Suprapubic skin (tissue), 4 donors: Measurements from ENCODE around the gene CIITA. TPM values are rescaled to one million over a fixed set of nuclear protein-coding genes. Genes with fewer than 3 reads are reported as not detected.

Experiments used
- DNase-seq, 2 donors: peaks; one replicate each; pipeline ENCODE4 v3.0.0-alpha.2; 2019; ENCODE audit warnings: low spot score in 2 of 2
- H3K27ac ChIP-seq: fragments of 200-600 bp; sonication (generic); one replicate; pipeline ENCODE4 v1.5.1; 2019
- H3K27me3 ChIP-seq: fragments of 200-600 bp; sonication (generic); one replicate; pipeline ENCODE4 v1.5.1; 2019
- H3K36me3 ChIP-seq: fragments of 200-600 bp; sonication (generic); one replicate; pipeline ENCODE4 v1.5.1; 2019
- H3K4me1 ChIP-seq: fragments of 200-600 bp; sonication (generic); one replicate; pipeline ENCODE4 v1.5.1; 2019
- H3K4me3 ChIP-seq: fragments of 200-600 bp; sonication (generic); one replicate; pipeline ENCODE4 v1.5.1; 2019; ENCODE audit warnings: mild to moderate bottlenecking
- H3K9me3 ChIP-seq: fragments of 200-600 bp; sonication (generic); one replicate; pipeline ENCODE4 v1.5.1; 2019
- CTCF ChIP-seq, 2 donors: fragments of 200-600 bp in 1 of 2; fragments of 450-650 bp in 1 of 2; sonication (generic) in 1 of 2; IDR thresholded peaks; one replicate each; pipeline ENCODE4 v1.5.1; 2016 to 2019; ENCODE audit warnings: antibody characterized with exemption in 2 of 2, mild to moderate bottlenecking in 1 of 2, moderate library complexity in 1 of 2
- EP300 ChIP-seq: sonication (generic); formaldehyde crosslinking; IDR thresholded peaks from one replicate; pipeline ENCODE4 v1.6.1; 2017; ENCODE audit warnings: antibody characterized with exemption
- POLR2A ChIP-seq, 2 donors: fragments of 450-650 bp; IDR thresholded peaks; one replicate each; pipeline ENCODE4 v1.6.1; 2017; ENCODE audit warnings: antibody characterized with exemption in 2 of 2, mild to moderate bottlenecking in 2 of 2, moderate library complexity in 2 of 2
- POLR2AphosphoS5 ChIP-seq, 3 donors: sonication (generic); formaldehyde crosslinking; IDR thresholded peaks; one replicate each; pipeline ENCODE4 v1.6.1; 2017; ENCODE audit warnings: antibody characterized with exemption in 3 of 3
- WGBS: methylation state at CpG from one replicate; pipeline ENCODE4 v1.1.5; 2018; 5-methylcytosine and 5-hydroxymethylcytosine counted together
- total RNA-seq, 4 donors: library from RNA; depleted of rRNA; stranded (reverse); fragments of >200 nt; gene quantifications; one replicate each; pipeline ENCODE4 v1.1.0, GENCODE V29; 2016

Gene CIITA
- total RNA-seq, 4 donors from 2014 or later, result 9.7 to 35.2 (median 18.5) TPM

GRCh38 chr16:10950393-10950792 lies 73.4 kb downstream of the CIITA start:
- Histone ChIP-seq H3K36me3 (no peaks in the 10 kb centered on the region), H3K27me3 (no peaks in the 10 kb centered on the region), H3K4me3 (no peak overlapping the region), H3K4me1 (peaks cover 46% of the 10 kb centered on the region), H3K27ac (no peak overlapping the region), H3K9me3 (no peaks in the 10 kb centered on the region)
- DNase-seq, result no peak
- TF ChIP-seq POLR2AphosphoS5 (IDR thresholded peaks at IDR 0.05) (no peak), EP300 (no peak), CTCF (IDR thresholded peaks at IDR 0.05) (no peak), POLR2A (IDR thresholded peaks at IDR 0.05) (no peak)
- 44% methylated on average over 5 of the region's 5 CpGs for WGBS

- H3K27me3 ChIP-seq, result no peaks in the 10 kb centered on the region
- no peaks in the 10 kb centered on the region for H3K36me3 ChIP-seq
- H3K9me3 ChIP-seq, result no peaks in the 10 kb centered on the region
- H3K4me3 ChIP-seq, result no peak overlapping the region
- 61% methylated on average over 4 of the region's 4 CpGs for WGBS
- no peak for TF ChIP-seq EP300
- no peak for TF ChIP-seq POLR2A (IDR thresholded peaks at IDR 0.05)
- no peak for TF ChIP-seq POLR2AphosphoS5 (IDR thresholded peaks at IDR 0.05)
- TF ChIP-seq CTCF (IDR thresholded peaks at IDR 0.05), result no peak
- H3K27ac ChIP-seq, result no peak overlapping the region
- DNase-seq, result no peak
- peaks cover 40% of the 10 kb centered on the region for H3K4me1 ChIP-seq
Measured at GRCh38 chr16:10951026-10951425, 74.0 kb downstream of the CIITA start.

GRCh38 chr16:10954903-10955302 lies 77.9 kb downstream of the CIITA start:
- TF ChIP-seq EP300 (no peak), POLR2AphosphoS5 (IDR thresholded peaks at IDR 0.05) (no peak), CTCF (IDR thresholded peaks at IDR 0.05) (no peak), POLR2A (IDR thresholded peaks at IDR 0.05) (no peak)
- H3K27ac ChIP-seq, result no peak overlapping the region
- H3K27me3 ChIP-seq, result no peaks in the 10 kb centered on the region
- peaks cover 30% of the 10 kb centered on the region for H3K4me1 ChIP-seq
- DNase-seq, result no peak
- no peaks in the 10 kb centered on the region for H3K9me3 ChIP-seq
- no peak overlapping the region for H3K4me3 ChIP-seq
- H3K36me3 ChIP-seq, result peaks cover 4% of the 10 kb centered on the region
- 78% methylated on average over 4 of the region's 7 CpGs for WGBS

GRCh38 chr16:10957771-10958482 lies 80.9 kb downstream of the CIITA start:
- Histone ChIP-seq H3K4me1 (peaks cover 31% of the 10 kb centered on the region), H3K27ac (no peak overlapping the region), H3K27me3 (no peaks in the 10 kb centered on the region), H3K9me3 (no peaks in the 10 kb centered on the region), H3K4me3 (no peak overlapping the region), H3K36me3 (peaks cover 11% of the 10 kb centered on the region)
- TF ChIP-seq EP300 (no peak), POLR2AphosphoS5 (IDR thresholded peaks at IDR 0.05) (no peak), CTCF (IDR thresholded peaks at IDR 0.05) (no peak), POLR2A (IDR thresholded peaks at IDR 0.05) (no peak)
- 68% methylated on average over 6 of the region's 6 CpGs for WGBS
- DNase-seq, result no peak

- H3K9me3 ChIP-seq, result no peaks in the 10 kb centered on the region
- WGBS, result 97% methylated on average over 5 of the region's 5 CpGs
- H3K4me3 ChIP-seq, result no peak overlapping the region
- no peaks in the 10 kb centered on the region for H3K27me3 ChIP-seq
- TF ChIP-seq POLR2AphosphoS5 (IDR thresholded peaks at IDR 0.05), result no peak
- no peak for TF ChIP-seq EP300
- TF ChIP-seq POLR2A (IDR thresholded peaks at IDR 0.05), result no peak
- no peak for TF ChIP-seq CTCF (IDR thresholded peaks at IDR 0.05)
- H3K27ac ChIP-seq, result no peak overlapping the region
- no peak for DNase-seq
- H3K4me1 ChIP-seq, result peaks cover 28% of the 10 kb centered on the region
- H3K36me3 ChIP-seq, result peaks cover 20% of the 10 kb centered on the region
Measured at GRCh38 chr16:10959161-10959560, 82.2 kb downstream of the CIITA start.
